ENCODE results near the gene CUTA.

DNA sequence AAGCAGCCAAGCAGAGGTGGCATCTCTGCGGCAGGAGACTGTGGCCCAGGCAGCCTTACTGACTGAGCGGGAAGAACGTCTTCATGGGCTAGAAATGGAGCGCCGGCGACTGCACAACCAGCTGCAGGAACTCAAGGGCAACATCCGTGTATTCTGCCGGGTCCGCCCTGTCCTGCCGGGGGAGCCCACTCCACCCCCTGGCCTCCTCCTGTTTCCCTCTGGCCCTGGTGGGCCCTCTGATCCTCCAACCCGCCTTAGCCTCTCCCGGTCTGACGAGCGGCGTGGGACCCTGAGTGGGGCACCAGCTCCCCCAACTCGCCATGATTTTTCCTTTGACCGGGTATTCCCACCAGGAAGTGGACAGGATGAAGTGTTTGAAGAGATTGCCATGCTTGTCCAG lies 13.0 kb downstream of the CUTA start:
- TF ChIP-seq, protein P1, sequence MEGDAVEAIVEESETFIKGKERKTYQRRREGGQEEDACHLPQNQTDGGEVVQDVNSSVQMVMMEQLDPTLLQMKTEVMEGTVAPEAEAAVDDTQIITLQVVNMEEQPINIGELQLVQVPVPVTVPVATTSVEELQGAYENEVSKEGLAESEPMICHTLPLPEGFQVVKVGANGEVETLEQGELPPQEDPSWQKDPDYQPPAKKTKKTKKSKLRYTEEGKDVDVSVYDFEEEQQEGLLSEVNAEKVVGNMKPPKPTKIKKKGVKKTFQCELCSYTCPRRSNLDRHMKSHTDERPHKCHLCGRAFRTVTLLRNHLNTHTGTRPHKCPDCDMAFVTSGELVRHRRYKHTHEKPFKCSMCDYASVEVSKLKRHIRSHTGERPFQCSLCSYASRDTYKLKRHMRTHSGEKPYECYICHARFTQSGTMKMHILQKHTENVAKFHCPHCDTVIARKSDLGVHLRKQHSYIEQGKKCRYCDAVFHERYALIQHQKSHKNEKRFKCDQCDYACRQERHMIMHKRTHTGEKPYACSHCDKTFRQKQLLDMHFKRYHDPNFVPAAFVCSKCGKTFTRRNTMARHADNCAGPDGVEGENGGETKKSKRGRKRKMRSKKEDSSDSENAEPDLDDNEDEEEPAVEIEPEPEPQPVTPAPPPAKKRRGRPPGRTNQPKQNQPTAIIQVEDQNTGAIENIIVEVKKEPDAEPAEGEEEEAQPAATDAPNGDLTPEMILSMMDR (IDR thresholded peaks at IDR 0.05; ENCODE audit: borderline replicate concordance, extremely low read depth, low read length, poor library complexity, severe bottlenecking), result no peak
- no peak for TF ChIP-seq EZH2 (IDR thresholded peaks at IDR 0.05; ENCODE audit: borderline replicate concordance, low read depth, low read length, severe bottlenecking)

All from DND-41 (cell line).